Spleen (tissue), 11 donors: ENCODE measurements around the gene THOC7. TPM values are rescaled to one million over a fixed set of nuclear protein-coding genes. Genes with fewer than 3 reads are reported as not detected.

Experiments used
- DNase-seq: peaks from one replicate; pipeline ENCODE4 v3.0.0-alpha.2; 2020
- H3K27ac ChIP-seq, 8 donors: fragments of 200-600 bp; sonication (generic) in 7 of 8; 1 replicate in 4 of 8; 2 replicates in 4 of 8; pipeline versions ENCODE4 v1.5.0 to v1.8.0; 2016 to 2021; ENCODE audit warnings: inconsistent platforms in 4 of 8, mild to moderate bottlenecking in 4 of 8, moderate library complexity in 1 of 8
- H3K27me3 ChIP-seq, 7 donors: fragments of 200-600 bp; sonication (generic) in 6 of 7; replicated peaks in 1 of 7; 1 replicate in 4 of 7; 2 replicates in 3 of 7; pipeline versions ENCODE4 v1.5.0 to v1.8.0; 2016 to 2021; ENCODE audit warnings: inconsistent platforms in 3 of 7, mild to moderate bottlenecking in 1 of 7
- H3K36me3 ChIP-seq, 6 donors: fragments of 200-600 bp; sonication (generic) in 5 of 6; 1 replicate in 4 of 6; 2 replicates in 2 of 6; pipeline versions ENCODE4 v1.5.0 to v1.8.0; 2016 to 2021; ENCODE audit warnings: inconsistent platforms in 2 of 6
- H3K4me1 ChIP-seq, 6 donors: fragments of 200-600 bp; sonication (generic) in 5 of 6; 1 replicate in 3 of 6; 2 replicates in 3 of 6; pipeline versions ENCODE4 v1.5.0 to v1.8.0; 2016 to 2021; ENCODE audit warnings: inconsistent platforms in 3 of 6
- H3K4me3 ChIP-seq, 8 donors: fragments of 200-600 bp; sonication (generic) in 7 of 8; 1 replicate in 4 of 8; 2 replicates in 4 of 8; pipeline versions ENCODE4 v1.5.0 to v1.8.0; 2016 to 2021; ENCODE audit warnings: inconsistent platforms in 4 of 8, mild to moderate bottlenecking in 4 of 8, moderate library complexity in 2 of 8
- H3K9me3 ChIP-seq, 8 donors: fragments of 200-600 bp; sonication (generic) in 7 of 8; 1 replicate in 4 of 8; 2 replicates in 4 of 8; pipeline versions ENCODE4 v1.5.0 to v1.8.0; 2016 to 2021; ENCODE audit warnings: inconsistent platforms in 4 of 8
- CTCF ChIP-seq, 11 experiments: fragments of 200-600 bp in 7 of 11; fragments of 450-650 bp in 4 of 11; sonication (generic) in 4 of 11; IDR thresholded peaks in 8 of 11; conservative IDR thresholded peaks in 3 of 11; 1 replicate in 7 of 11; 2 replicates in 4 of 11; pipeline versions ENCODE4 v1.4.0 to v1.8.0; 2016 to 2021; ENCODE audit warnings: antibody characterized with exemption in 11 of 11, inconsistent platforms in 4 of 11, mild to moderate bottlenecking in 1 of 11
- POLR2A ChIP-seq, 3 donors: fragments of 450-650 bp; IDR thresholded peaks; one replicate each; pipeline ENCODE4 v1.5.1; 2017; ENCODE audit warnings: antibody characterized with exemption in 3 of 3, mild to moderate bottlenecking in 1 of 3
- POLR2AphosphoS5 ChIP-seq, 3 donors: sonication (generic); formaldehyde crosslinking; IDR thresholded peaks; one replicate each; pipeline ENCODE4 v1.5.1; 2017; ENCODE audit warnings: antibody characterized with exemption in 3 of 3
- WGBS, 5 donors: extraction: QIAGEN DNeasy Blood & Tissue Kit in 3 of 5; methylation state at CpG; one replicate each; pipeline versions ENCODE4 v1.1.5 to v1.1.7; 2013 to 2018; 5-methylcytosine and 5-hydroxymethylcytosine counted together
- intact Hi-C: fragments of 100-400 bp; cut with DNase I; formaldehyde crosslinking; loops from one replicate; pipeline ENCODE4 v1.15.0; 2023; ENCODE audit warnings: low total_unique reads
- polyA plus RNA-seq, 3 donors: library from polyadenylated mRNA; stranded (reverse); fragments of 200-250 nt; gene quantifications; one replicate each; pipeline ENCODE4 v1.2.1, GENCODE V29; 2013
- total RNA-seq, 7 donors: library from RNA; depleted of rRNA in 3 of 7; stranded (reverse); fragments of >200 nt in 3 of 7; fragmentation: NEBNext Ultra II Directional in 4 of 7; extraction: Animal tissue kit (Norgen Biotek cat#: 25700) in 4 of 7; gene quantifications; one replicate each; pipeline versions ENCODE4 v1.1.0 to v1.2.1, GENCODE V29; 2016 to 2021
- donor health status: healthy with polysubstance abuse.
- donor health status: DM: no; HTN: no; CAD: no; lungs with moderate emphysema.
- donor health status: DM: no; HTN: no; CAD: no.
- donor health status: Bipolar disorder and iron deficiency.
- donor health status: healthy.
- donor health status: DM: no; HTN: no; CAD: no.
- donor health status: DM: yes; HTN: yes; CAD: no.

THOC7 gene
- total and polyA plus RNA-seq, 10 donors: 23.8 to 74.6 (median 39.0) TPM

- Histone ChIP-seq H3K27me3 (no peaks in the 10 kb centered on the region), H3K4me3 (no peak overlapping the region), H3K27ac (peak overlapping the region in 1 of 8 donors; percentile 7), H3K36me3 (peaks cover 0 to 26% (median 0%) of the 10 kb centered on the region in 6 donors), H3K9me3 (no peaks in the 10 kb centered on the region), H3K4me1 (peaks cover 17 to 48% (median 28%) of the 10 kb centered on the region in 6 donors)
- TF ChIP-seq POLR2A (IDR thresholded peaks at IDR 0.05): no peak
- TF ChIP-seq POLR2AphosphoS5 (IDR thresholded peaks at IDR 0.05): no peak
- no peak for TF ChIP-seq CTCF (IDR thresholded peaks at IDR 0.05 in 8 of 11, conservative IDR thresholded peaks at IDR 0.05 in 3 of 11)
- intact Hi-C loops: no loop called here
- no peak for DNase-seq
- 67 to 89% (median 82%) methylated on average over 1 of the region's 1 CpG for WGBS, 5 donors
Observed at GRCh38 chr3:63908776-63909175, 45.2 kb upstream of the THOC7 start.

GRCh38 chr3:63908081-63908736 lies 44.6 kb upstream of the THOC7 start:
- TF ChIP-seq CTCF (IDR thresholded peaks at IDR 0.05 in 8 of 11, conservative IDR thresholded peaks at IDR 0.05 in 3 of 11): no peak
- no peak for TF ChIP-seq POLR2AphosphoS5 (IDR thresholded peaks at IDR 0.05)
- no peak for TF ChIP-seq POLR2A (IDR thresholded peaks at IDR 0.05)
- DNase-seq: no peak
- Histone ChIP-seq H3K27me3 (no peaks in the 10 kb centered on the region), H3K9me3 (no peaks in the 10 kb centered on the region), H3K4me3 (no peak overlapping the region), H3K4me1 (peaks cover 11 to 43% (median 23%) of the 10 kb centered on the region in 6 donors), H3K27ac (no peak overlapping the region), H3K36me3 (peaks cover 0 to 31% (median 0%) of the 10 kb centered on the region in 6 donors)
- 64 to 83% (median 75%) methylated on average over 2 of the region's 2 CpGs for WGBS, 5 donors
- intact Hi-C loops: no loop called here

- Histone ChIP-seq H3K4me3 (no peak overlapping the region), H3K4me1 (peaks cover 6 to 32% (median 16%) of the 10 kb centered on the region in 6 donors), H3K36me3 (peaks cover 0 to 50% (median 0%) of the 10 kb centered on the region in 6 donors), H3K9me3 (no peaks in the 10 kb centered on the region), H3K27ac (no peak overlapping the region), H3K27me3 (no peaks in the 10 kb centered on the region)
- TF ChIP-seq CTCF (IDR thresholded peaks at IDR 0.05 in 8 of 11, conservative IDR thresholded peaks at IDR 0.05 in 3 of 11): no peak
- TF ChIP-seq POLR2AphosphoS5 (IDR thresholded peaks at IDR 0.05): no peak
- no peak for TF ChIP-seq POLR2A (IDR thresholded peaks at IDR 0.05)
- DNase-seq: no peak
- 72 to 86% (median 79%) methylated on average over 4 of the region's 4 CpGs for WGBS, 5 donors
- intact Hi-C loops: no loop called here
Observed at GRCh38 chr3:63905731-63906620, 42.4 kb upstream of the THOC7 start.

GRCh38 chr3:63900459-63900858 lies 36.9 kb upstream of the THOC7 start:
- H3K27me3 ChIP-seq: no peaks in the 10 kb centered on the region
- no peak overlapping the region for H3K4me3 ChIP-seq
- H3K27ac ChIP-seq: no peak overlapping the region
- no peak for DNase-seq
- no peaks in the 10 kb centered on the region for H3K9me3 ChIP-seq
- intact Hi-C loops: no loop called here
- H3K4me1 ChIP-seq: peaks cover under 1 to 37% (median 21%) of the 10 kb centered on the region in 6 donors
- 36 to 51% (median 40%) methylated on average over 2 of the region's 2 CpGs for WGBS, 5 donors
- TF ChIP-seq POLR2AphosphoS5 (IDR thresholded peaks at IDR 0.05): peak in 1 of 3 donors; percentile 7
- TF ChIP-seq POLR2A (IDR thresholded peaks at IDR 0.05): no peak
- H3K36me3 ChIP-seq: peaks cover 0 to 69% (median 22%) of the 10 kb centered on the region in 6 donors
